Activated CD8-positive, alpha-beta T cell treated with anti-CD3 and anti-CD28 coated beads for 36 hours (primary cell): ENCODE measurements around the gene ABCG1. TPM values are rescaled to one million over a fixed set of nuclear protein-coding genes. Genes with fewer than 3 reads are reported as not detected.

Source experiments
- ATAC-seq: fragments of 200-7000 bp; cut with Tn5 transposase; one replicate; pipeline ENCODE4 v1.10.0; 2021; ENCODE audit warnings: mild to moderate bottlenecking, moderate library complexity
- CTCF ChIA-PET: fragments of 350-600 bp; sonication (Branson Sonifier 250); formaldehyde crosslinking; loops from one replicate; lab custom pipeline; 2021; ENCODE audit warnings: antibody characterized with exemption; lab: Charles Lee
- POLR2A ChIA-PET: fragments of 350-600 bp; sonication (Branson Sonifier 250); formaldehyde crosslinking; loops from one replicate; lab custom pipeline; 2021; ENCODE audit warnings: antibody characterized with exemption; lab: Charles Lee
- DNase-seq: peaks from one replicate; pipeline ENCODE4 v3.0.0-alpha.2; 2020
- H3K27ac Mint-ChIP-seq: one replicate; pipeline ENCODE4 v1.8.0; 2021; ENCODE audit warnings: mild to moderate bottlenecking, mixed read lengths
- H3K27me3 Mint-ChIP-seq: one replicate; pipeline ENCODE4 v1.8.0; 2021; ENCODE audit warnings: mixed read lengths
- H3K36me3 Mint-ChIP-seq: one replicate; pipeline ENCODE4 v1.8.0; 2021; ENCODE audit warnings: low read depth, mixed read lengths
- H3K4me1 Mint-ChIP-seq: one replicate; pipeline ENCODE4 v1.8.0; 2021; ENCODE audit warnings: low read depth, mixed read lengths
- H3K4me3 Mint-ChIP-seq: one replicate; pipeline ENCODE4 v1.8.0; 2021; ENCODE audit warnings: mild to moderate bottlenecking, moderate library complexity, mixed read lengths
- H3K9me3 Mint-ChIP-seq: one replicate; pipeline ENCODE4 v1.8.0; 2021; ENCODE audit warnings: mixed read lengths
- intact Hi-C: fragments of 100-400 bp; cut with micrococcal nuclease; formaldehyde crosslinking; loops from one replicate; pipeline ENCODE4 v1.10.0; 2022
- total RNA-seq, 2 experiments: library from RNA; stranded (reverse); gene quantifications; one replicate each; pipeline ENCODE4 v1.2.3, GENCODE V29; 2021
- TF ChIP-seq, protein P1 (sequence below): fragments of 200-600 bp; IDR thresholded peaks from one replicate; pipeline ENCODE4 v1.8.0; 2022; ENCODE audit warnings: antibody characterized with exemption, mild to moderate bottlenecking

ABCG1 gene
- total RNA-seq, 2 experiments from 2014 or later: 12.1 to 12.7 TPM

DNA sequence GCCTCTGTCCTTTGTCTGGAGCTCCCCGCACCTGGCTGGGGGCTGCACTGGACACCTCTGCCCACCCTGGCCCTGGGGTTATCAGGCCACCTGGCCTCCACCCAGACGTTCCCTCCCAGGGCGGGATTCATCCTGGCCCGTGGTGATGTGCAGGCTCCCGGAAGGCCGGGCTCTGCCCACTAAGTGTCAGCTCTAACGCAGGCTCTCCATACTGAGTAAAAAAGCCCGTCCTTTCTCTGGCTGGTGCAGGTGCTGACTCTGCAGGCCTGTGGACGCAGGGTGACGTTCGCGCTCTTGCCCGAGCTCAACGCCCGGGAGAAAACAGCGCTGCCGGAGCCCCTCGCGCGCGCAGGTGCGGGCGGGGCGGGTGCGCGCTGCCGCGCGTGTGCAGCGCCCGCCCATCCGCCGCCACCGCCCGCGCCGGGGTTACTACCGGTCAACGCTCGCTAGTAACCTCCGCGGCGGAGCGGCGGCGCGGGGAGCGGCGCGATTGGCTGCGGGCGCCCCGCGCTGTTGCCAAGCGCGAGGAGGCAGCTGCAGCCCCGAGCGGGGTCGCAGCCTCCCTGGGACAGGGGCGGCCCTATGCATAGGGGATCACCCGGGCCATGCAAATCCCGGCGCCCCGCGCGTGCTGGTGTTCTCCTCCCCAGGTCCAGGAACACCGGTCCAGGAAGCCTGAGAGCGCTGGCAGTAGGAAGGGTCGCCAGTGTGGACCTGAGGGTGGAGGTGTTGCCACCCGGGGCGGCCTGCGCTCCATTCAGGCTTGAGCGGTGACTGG, 15.7 kb downstream of the ABCG1 start:
- TF ChIP-seq, protein P1, sequence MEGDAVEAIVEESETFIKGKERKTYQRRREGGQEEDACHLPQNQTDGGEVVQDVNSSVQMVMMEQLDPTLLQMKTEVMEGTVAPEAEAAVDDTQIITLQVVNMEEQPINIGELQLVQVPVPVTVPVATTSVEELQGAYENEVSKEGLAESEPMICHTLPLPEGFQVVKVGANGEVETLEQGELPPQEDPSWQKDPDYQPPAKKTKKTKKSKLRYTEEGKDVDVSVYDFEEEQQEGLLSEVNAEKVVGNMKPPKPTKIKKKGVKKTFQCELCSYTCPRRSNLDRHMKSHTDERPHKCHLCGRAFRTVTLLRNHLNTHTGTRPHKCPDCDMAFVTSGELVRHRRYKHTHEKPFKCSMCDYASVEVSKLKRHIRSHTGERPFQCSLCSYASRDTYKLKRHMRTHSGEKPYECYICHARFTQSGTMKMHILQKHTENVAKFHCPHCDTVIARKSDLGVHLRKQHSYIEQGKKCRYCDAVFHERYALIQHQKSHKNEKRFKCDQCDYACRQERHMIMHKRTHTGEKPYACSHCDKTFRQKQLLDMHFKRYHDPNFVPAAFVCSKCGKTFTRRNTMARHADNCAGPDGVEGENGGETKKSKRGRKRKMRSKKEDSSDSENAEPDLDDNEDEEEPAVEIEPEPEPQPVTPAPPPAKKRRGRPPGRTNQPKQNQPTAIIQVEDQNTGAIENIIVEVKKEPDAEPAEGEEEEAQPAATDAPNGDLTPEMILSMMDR: no peak
- POLR2A ChIA-PET: interaction anchor here (0.6 to 9.6 kb wide), 19 partner anchors 8 to 421 kb away, joined by 3 to 110 read pairs (median 4); partner anchors contain the start of genes ABCG1 and ZBTB21
- intact Hi-C loops: loop anchor here (5.0 to 10.0 kb wide), 2 partner anchors 42 to 230 kb away; no protein-coding TSS in a partner anchor
- DNase-seq: peak; percentile 88
- peaks cover 92% of the 10 kb centered on the region for H3K4me1 Mint-ChIP-seq
- H3K27ac Mint-ChIP-seq: peak overlapping the region; percentile 97
- no peaks in the 10 kb centered on the region for H3K27me3 Mint-ChIP-seq
- peaks cover 16% of the 10 kb centered on the region for H3K36me3 Mint-ChIP-seq
- ATAC-seq: peak; percentile 70
- H3K4me3 Mint-ChIP-seq: peak overlapping the region; percentile 73
- H3K9me3 Mint-ChIP-seq: peaks cover 4% of the 10 kb centered on the region
- CTCF ChIA-PET: interaction anchor here (1.0 to 3.4 kb wide), 15 partner anchors 9 to 118 kb away, joined by 3 to 21 read pairs (median 6); no protein-coding TSS in a partner anchor

GRCh38 chr21:42235593-42235992, 16.7 kb downstream of the ABCG1 start:
- TF ChIP-seq, protein P1: no peak
- Mint-ChIP-seq H3K9me3 (peaks cover 4% of the 10 kb centered on the region), H3K4me1 (peaks cover 87% of the 10 kb centered on the region), H3K27ac (peak overlapping the region; percentile 93), H3K36me3 (peaks cover 16% of the 10 kb centered on the region), H3K4me3 (peak overlapping the region; percentile 67), H3K27me3 (no peaks in the 10 kb centered on the region)
- ChIA-PET CTCF (interaction anchor here (1.4 to 4.7 kb wide), 3 partner anchors 23 to 43 kb away, joined by 5 to 38 read pairs (median 6); no protein-coding TSS in a partner anchor), POLR2A (interaction anchor here (0.7 to 9.6 kb wide), 9 partner anchors 9 to 262 kb away, joined by 3 to 110 read pairs (median 4); partner anchors contain the start of gene ABCG1)
- ATAC-seq (no peak), DNase-seq (peak; percentile 25)
- intact Hi-C loops: loop anchor here (5.0 to 10.0 kb wide), 2 partner anchors 43 to 231 kb away; no protein-coding TSS in a partner anchor

DNA sequence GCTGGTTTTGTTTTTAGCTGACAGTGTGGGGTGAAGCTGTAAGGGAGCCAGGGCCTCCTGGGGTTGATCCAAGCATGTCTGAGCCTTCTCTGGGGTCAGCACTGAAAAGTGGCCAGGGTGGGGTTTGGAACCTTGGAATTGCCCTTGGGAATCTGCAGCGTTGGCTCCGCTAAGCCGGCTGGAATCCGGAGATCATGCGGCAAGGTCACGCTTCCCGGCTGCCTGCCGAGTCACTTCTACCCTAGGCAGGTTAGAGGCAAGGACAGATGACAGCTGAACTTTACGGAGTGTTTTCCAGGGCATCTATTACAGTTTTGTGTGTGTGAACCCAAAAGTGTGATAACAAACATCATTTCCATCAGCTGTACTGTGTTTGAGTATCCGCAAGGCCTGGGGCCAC, 17.1 kb downstream of the ABCG1 start:
- TF ChIP-seq, protein P1: no peak
- H3K27me3 Mint-ChIP-seq: no peaks in the 10 kb centered on the region
- H3K27ac Mint-ChIP-seq: peak overlapping the region; percentile 93
- ChIA-PET CTCF (interaction anchor here (1.5 to 4.7 kb wide), 2 partner anchors 9 to 23 kb away, joined by 5 to 38 read pairs; no protein-coding TSS in a partner anchor), POLR2A (interaction anchor here (0.7 to 9.6 kb wide), 7 partner anchors 10 to 261 kb away, joined by 3 to 110 read pairs (median 4); partner anchors contain the start of gene ABCG1)
- DNase-seq (no peak), ATAC-seq (no peak)
- peaks cover 15% of the 10 kb centered on the region for H3K36me3 Mint-ChIP-seq
- H3K4me3 Mint-ChIP-seq: peak overlapping the region; percentile 67
- intact Hi-C loops: loop anchor here (5.0 to 10.0 kb wide), 2 partner anchors 44 to 231 kb away; no protein-coding TSS in a partner anchor
- peaks cover 4% of the 10 kb centered on the region for H3K9me3 Mint-ChIP-seq
- peaks cover 83% of the 10 kb centered on the region for H3K4me1 Mint-ChIP-seq

DNA sequence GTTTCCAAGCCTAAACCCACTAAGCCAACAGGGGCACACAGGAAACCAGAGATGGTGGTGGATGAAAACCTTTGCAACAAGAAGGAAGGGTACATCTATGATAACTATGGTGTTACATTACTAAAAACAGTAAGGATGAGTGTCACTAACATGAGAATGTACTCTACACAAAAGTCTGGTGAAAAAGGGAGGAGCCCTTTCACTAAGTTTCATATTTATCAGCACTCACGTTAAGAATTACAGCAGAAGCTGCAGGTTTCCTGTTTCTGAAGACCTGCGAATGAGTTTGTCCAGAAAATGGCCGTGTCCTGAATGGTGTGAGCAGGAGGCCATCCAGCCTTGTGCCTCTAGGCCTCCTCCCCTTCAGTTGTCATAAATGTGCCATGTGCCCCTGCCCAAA, 17.8 kb downstream of the ABCG1 start:
- ATAC-seq (peak; percentile 2), DNase-seq (peak; percentile 33)
- TF ChIP-seq, protein P1: no peak
- ChIA-PET CTCF (interaction anchor here (0.8 to 4.7 kb wide), 9 partner anchors 8 to 91 kb away, joined by 3 to 38 read pairs (median 11); no protein-coding TSS in a partner anchor), POLR2A (interaction anchor here (0.7 to 9.6 kb wide), 10 partner anchors 8 to 168 kb away, joined by 4 to 110 read pairs (median 12); partner anchors contain the start of gene ABCG1)
- Mint-ChIP-seq H3K9me3 (peaks cover 4% of the 10 kb centered on the region), H3K27ac (peak overlapping the region; percentile 93), H3K27me3 (no peaks in the 10 kb centered on the region), H3K4me3 (peak overlapping the region; percentile 67), H3K36me3 (peaks cover 11% of the 10 kb centered on the region), H3K4me1 (peaks cover 76% of the 10 kb centered on the region)
- intact Hi-C loops: loop anchor here (5.0 to 10.0 kb wide), 2 partner anchors 44 to 232 kb away; no protein-coding TSS in a partner anchor
